SH-SY5Y (cell line): ENCODE results near the gene CBY1.

Experiments used
- GATA2 ChIP-seq: IDR thresholded peaks from 2 replicates; pipeline ENCODE4 v1.6.1; 2011; ENCODE audit warnings: mild to moderate bottlenecking, low read depth, low read length
- GATA3 ChIP-seq: IDR thresholded peaks from 2 replicates; pipeline ENCODE4 v1.6.1; 2011; ENCODE audit warnings: low read depth, mild to moderate bottlenecking, low read length, moderate library complexity

DNA sequence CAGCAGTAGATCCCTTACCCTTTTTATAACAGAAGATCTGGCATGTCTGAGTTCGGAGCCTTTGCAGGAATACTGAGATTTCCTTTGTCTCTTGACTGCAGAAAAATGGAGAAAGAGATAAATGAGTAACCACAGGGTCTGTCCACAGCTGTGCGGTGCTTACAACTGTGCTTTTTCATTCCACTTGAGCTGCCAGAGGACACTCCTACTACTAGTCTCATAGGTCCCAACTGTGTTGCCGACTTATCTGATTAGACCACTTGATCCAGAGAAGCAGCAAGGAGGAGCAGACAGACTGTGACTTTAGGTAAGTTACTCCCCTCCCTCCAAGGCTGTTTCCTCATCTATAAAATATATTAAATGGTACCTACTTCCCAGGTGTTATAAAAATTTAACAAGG lies 17.7 kb upstream of the CBY1 start:
- no peak for TF ChIP-seq GATA2
- no peak for TF ChIP-seq GATA3
